Astrocyte (in vitro differentiated cells and primary cell): ENCODE data around the gene MEIOB.

ENCODE experiments used
- CTCF ChIP-seq: IDR thresholded peaks from 2 replicates; pipeline ENCODE4 v1.5.1; 2011; ENCODE audit warnings: low read depth, mild to moderate bottlenecking, inconsistent platforms, low read length, moderate library complexity; ENCODE audit not compliant: insufficient read depth
- EZH2 ChIP-seq: IDR thresholded peaks from 2 replicates; pipeline ENCODE4 v1.6.1; 2012; ENCODE audit warnings: mild to moderate bottlenecking, low read length, inconsistent platforms; ENCODE audit not compliant: insufficient read depth

GRCh38 chr16:1807626-1808025 is 64.3 kb downstream of the MEIOB start:
- TF ChIP-seq CTCF, result no peak
- no peak for TF ChIP-seq EZH2
